Measurements from ENCODE around the gene ZNF529. TPM values are rescaled to one million over a fixed set of nuclear protein-coding genes. Genes with fewer than 3 reads are reported as not detected.

ZNF529 gene
- total and polyA plus RNA-seq, 2 donors from 2014 or later = 4.1 to 17.0 TPM

DNA sequence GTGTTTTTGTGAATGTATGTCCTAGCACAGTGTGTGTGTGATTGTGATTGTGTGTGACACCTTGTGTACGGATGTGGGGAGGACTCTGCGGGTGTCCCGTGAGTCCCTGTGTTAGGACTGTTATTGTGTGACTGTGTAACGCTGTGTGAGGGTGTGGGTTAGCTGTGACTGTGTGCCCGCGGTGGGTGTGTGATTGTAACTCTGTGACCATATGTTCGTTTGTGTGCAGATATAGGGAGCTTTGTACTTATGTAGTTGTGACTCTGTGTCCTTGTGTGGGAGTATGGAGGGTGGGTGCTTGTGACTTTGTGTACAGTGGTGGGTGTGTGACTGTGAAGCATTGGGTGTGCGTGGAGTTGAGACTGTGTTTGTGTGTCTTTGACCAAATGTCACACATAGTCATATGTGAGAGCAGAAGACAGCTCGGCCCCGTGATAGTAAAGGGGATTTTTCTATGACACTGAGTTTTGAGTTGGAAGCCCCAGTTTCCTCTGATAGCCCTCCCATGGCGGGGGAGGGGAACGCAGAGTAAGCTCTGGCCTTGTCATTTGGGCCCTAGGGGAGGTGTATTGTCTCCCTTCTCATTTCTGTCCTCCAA is 44.1 kb downstream of the ZNF529 start:
- intact Hi-C loops (cut with DNase I) = no loop called here
- Histone ChIP-seq H3K9ac (ENCODE audit: low read length in 3 of 3) (peak overlapping the region; percentile 92 to 100 (median 96)), H3K4me1 (ENCODE audit: control insufficient read depth in 2 of 3, insufficient read depth in 2 of 3, low read depth in 1 of 3, low read length in 3 of 3) (peaks cover 0 to 11% (median 4%) of the 10 kb centered on the region in 3 donors), H3K27me3 (ENCODE audit: control insufficient read depth, insufficient read depth, low read length) (no peaks in the 10 kb centered on the region), H3K9me3 (ENCODE audit: control insufficient read depth in 2 of 3, insufficient read depth in 1 of 3, low read length in 3 of 3) (peaks cover 3 to 5% (median 4%) of the 10 kb centered on the region in 3 donors), H3K27ac (ENCODE audit: low read depth in 2 of 2, low read length in 2 of 2) (peak overlapping the region; percentile 96 to 98), H3K36me3 (ENCODE audit: control insufficient read depth in 2 of 3, insufficient read depth in 3 of 3, low read length in 3 of 3) (peaks cover 5 to 6% (median 5%) of the 10 kb centered on the region in 3 donors), H3K4me3 (ENCODE audit: low read length in 3 of 3) (peak overlapping the region; percentile 76 to 100 (median 95))
- TF ChIP-seq CTCF (IDR thresholded peaks at IDR 0.05; ENCODE audit: borderline replicate concordance, extremely low read depth, insufficient read depth) = no peak
- DNase-seq (peak in 1 of 5 donors; percentile 58), FAIRE-seq (no peak)

DNA sequence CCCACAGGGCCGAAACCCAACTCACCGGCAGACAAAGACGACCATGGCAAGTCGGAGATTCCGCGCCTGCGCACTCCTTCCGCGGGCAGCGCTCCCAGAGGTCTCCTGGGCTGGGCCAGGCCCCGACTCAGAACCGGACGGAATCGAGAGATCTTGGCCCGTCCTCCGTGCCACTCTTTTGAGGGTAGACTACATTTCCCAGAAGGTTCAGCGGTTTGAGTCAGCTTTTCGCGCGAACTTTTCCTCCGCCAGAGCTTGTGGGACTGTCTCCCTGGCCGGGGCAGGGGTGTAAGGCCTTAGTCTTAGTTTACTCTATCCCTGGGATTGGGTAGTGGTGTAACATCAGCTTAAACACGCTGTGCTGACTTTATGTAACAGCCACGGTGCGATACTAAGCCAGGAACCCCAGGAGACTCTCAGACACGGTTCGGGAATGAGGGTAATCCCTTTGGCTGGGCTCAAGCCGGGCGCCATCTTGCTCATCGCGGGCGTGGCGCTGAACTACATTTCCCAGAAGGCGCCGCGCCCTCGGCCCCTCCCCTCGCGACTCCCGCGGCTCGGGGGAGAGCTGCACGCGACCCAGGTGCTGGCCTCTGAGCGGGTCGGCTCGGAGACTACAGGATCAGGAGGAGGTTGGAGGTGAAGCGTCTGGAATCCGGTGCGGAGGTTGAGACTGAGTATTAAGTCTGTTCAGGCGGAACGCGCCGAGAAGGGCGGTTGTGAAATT is 44.7 kb downstream of the ZNF529 start, which contains the start of gene ZNF260:
ZNF260 (minus strand) TSS at position 78 of the 727 bp plus-strand sequence. CDS start 13,033 bp downstream, outside the sequence.
- no peaks in the 10 kb centered on the region for H3K27me3 ChIP-seq (ENCODE audit: control insufficient read depth, insufficient read depth, low read length)
- intact Hi-C loops (cut with DNase I) = no loop called here
- peak within 1 kb of the TSS; percentile 96 to 98 for H3K27ac ChIP-seq (ENCODE audit: low read depth in 2 of 2, low read length in 2 of 2)
- peaks cover 0 to 4% (median 3%) of the 10 kb centered on the region in 3 donors for H3K9me3 ChIP-seq (ENCODE audit: control insufficient read depth in 2 of 3, insufficient read depth in 1 of 3, low read length in 3 of 3)
- peaks cover 5 to 6% (median 5%) of the 10 kb centered on the region in 3 donors for H3K36me3 ChIP-seq (ENCODE audit: control insufficient read depth in 2 of 3, insufficient read depth in 3 of 3, low read length in 3 of 3)
- TF ChIP-seq CTCF (IDR thresholded peaks at IDR 0.05; ENCODE audit: borderline replicate concordance, extremely low read depth, insufficient read depth) = no peak
- H3K4me1 ChIP-seq (ENCODE audit: control insufficient read depth in 2 of 3, insufficient read depth in 2 of 3, low read depth in 1 of 3, low read length in 3 of 3) = peaks cover 0 to 11% (median 4%) of the 10 kb centered on the region in 3 donors
- H3K4me3 ChIP-seq (ENCODE audit: low read length in 3 of 3) = peak within 1 kb of the TSS; percentile 76 to 100 (median 95)
- H3K9ac ChIP-seq (ENCODE audit: low read length in 3 of 3) = peak within 1 kb of the TSS; percentile 92 to 100 (median 99)
- FAIRE-seq (no peak), DNase-seq (peak; percentile 97 to 99 (median 98))

- H3K27me3 ChIP-seq (ENCODE audit: control insufficient read depth, insufficient read depth, low read length) = no peaks in the 10 kb centered on the region
- DNase-seq (no peak), FAIRE-seq (no peak)
- peaks cover 0 to 11% (median 4%) of the 10 kb centered on the region in 3 donors for H3K4me1 ChIP-seq (ENCODE audit: control insufficient read depth in 2 of 3, insufficient read depth in 2 of 3, low read depth in 1 of 3, low read length in 3 of 3)
- H3K4me3 ChIP-seq (ENCODE audit: low read length in 3 of 3) = peak overlapping the region; percentile 76 to 100 (median 95)
- peaks cover 6 to 9% (median 8%) of the 10 kb centered on the region in 3 donors for H3K36me3 ChIP-seq (ENCODE audit: control insufficient read depth in 2 of 3, insufficient read depth in 3 of 3, low read length in 3 of 3)
- intact Hi-C loops (cut with DNase I) = no loop called here
- H3K9me3 ChIP-seq (ENCODE audit: control insufficient read depth in 2 of 3, insufficient read depth in 1 of 3, low read length in 3 of 3) = peaks cover 0 to 3% (median 2%) of the 10 kb centered on the region in 3 donors
- peak overlapping the region; percentile 92 to 100 (median 99) for H3K9ac ChIP-seq (ENCODE audit: low read length in 3 of 3)
- no peak for TF ChIP-seq CTCF (IDR thresholded peaks at IDR 0.05; ENCODE audit: borderline replicate concordance, extremely low read depth, insufficient read depth)
- peak overlapping the region; percentile 96 to 98 for H3K27ac ChIP-seq (ENCODE audit: low read depth in 2 of 2, low read length in 2 of 2)
These were observed 45.3 kb downstream of the ZNF529 start for GRCh38 chr19:36527873-36528193.
